Mammary epithelial cell (primary cell): ENCODE results near the gene PRKN.

ENCODE experiments used
- CTCF ChIP-seq, 2 donors: IDR thresholded peaks in 1 of 2; conservative IDR thresholded peaks in 1 of 2; 2 replicates each; pipeline ENCODE4 v1.5.1; 2011 to 2012; ENCODE audit warnings: inconsistent platforms in 2 of 2, low read length in 2 of 2, mild to moderate bottlenecking in 2 of 2, control low read depth in 1 of 2, low read depth in 1 of 2; ENCODE audit not compliant: insufficient read depth in 1 of 2; ENCODE audit errors: extremely low read depth in 1 of 2
- EZH2 ChIP-seq: IDR thresholded peaks from 2 replicates; pipeline ENCODE4 v1.6.1; 2012; ENCODE audit warnings: low read length, inconsistent platforms, borderline replicate concordance

- TF ChIP-seq CTCF (conservative IDR thresholded peaks at IDR 0.05 in 1 of 2, IDR thresholded peaks at IDR 0.05 in 1 of 2; ENCODE audit: extremely low read depth in 1 of 2, insufficient read depth in 1 of 2, low read depth in 1 of 2, low read length in 2 of 2) (peak in 1 of 2 donors; percentile 22), EZH2 (no peak)
Observed at GRCh38 chr6:161660666-161661571, 1066.6 kb downstream of the PRKN start.
